ENCODE measurements around the gene CAMK1D. TPM values are rescaled to one million over a fixed set of nuclear protein-coding genes. Genes with fewer than 3 reads are reported as not detected.
A peak's percentile ranks its signal among the peaks of the same experiment; 100 is the strongest.

CAMK1D gene
- polyA plus RNA-seq, 1 donor, result 8.4 TPM

DNA sequence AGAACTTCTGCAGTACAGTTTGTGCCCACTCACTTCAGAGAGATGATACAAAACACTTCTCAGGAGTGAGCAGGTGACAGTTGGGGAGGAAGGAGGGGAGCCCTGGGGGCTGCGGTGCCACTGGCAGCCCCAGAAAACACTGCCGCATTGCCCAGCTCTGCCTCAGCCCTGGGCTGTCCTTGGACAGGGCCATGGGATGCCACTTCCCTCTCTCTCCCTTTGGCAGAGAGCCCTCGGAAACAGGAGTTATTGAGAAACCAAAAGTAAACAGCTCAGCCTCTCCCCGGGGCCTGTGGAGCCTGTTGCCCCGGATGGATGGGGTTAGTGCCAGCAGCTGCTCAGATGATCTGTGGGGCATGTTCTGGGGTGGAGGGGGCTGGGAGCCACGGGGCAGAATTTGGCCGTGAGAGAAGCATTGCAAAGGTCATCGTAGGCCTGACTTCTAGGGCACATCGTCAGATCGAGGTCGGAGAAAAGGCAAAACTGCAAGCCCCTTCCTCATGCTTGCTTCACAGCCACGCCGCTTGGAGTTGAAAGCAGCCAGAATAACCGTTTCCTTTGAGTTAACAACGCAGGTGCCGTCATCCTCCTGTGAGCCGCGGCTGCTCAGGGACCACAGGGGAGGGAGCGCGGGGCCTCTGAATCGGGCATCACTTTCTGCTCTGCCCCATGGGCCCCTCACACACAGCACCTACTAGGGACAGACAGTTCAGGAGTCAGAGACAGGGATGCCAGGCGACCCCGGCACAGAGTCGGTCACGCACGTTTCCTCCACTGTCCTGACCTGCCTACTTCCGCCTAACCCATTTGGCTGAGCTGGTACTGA, 256.4 kb downstream of the CAMK1D start:
- Histone ChIP-seq H3K27me3 (ENCODE audit: control insufficient read depth, insufficient read depth, low read length) (no peaks in the 10 kb centered on the region), H3K9me3 (ENCODE audit: control insufficient read depth, low read depth, low read length) (no peaks in the 10 kb centered on the region), H3K4me3 (ENCODE audit: low read length) (no peak overlapping the region), H3K27ac (ENCODE audit: low read length) (peak overlapping the region; percentile 71), H3K36me3 (ENCODE audit: control insufficient read depth, insufficient read depth, low read length) (peaks cover 2% of the 10 kb centered on the region), H3K4me1 (ENCODE audit: control insufficient read depth, insufficient read depth, low read length) (peaks cover 39% of the 10 kb centered on the region)
- no CpG with 5 or more reads among the region's 27 CpGs for WGBS (ENCODE audit: insufficient coverage, low lambda C conversion rate)
- DNase-seq, result peak; percentile 63 to 89

DNA sequence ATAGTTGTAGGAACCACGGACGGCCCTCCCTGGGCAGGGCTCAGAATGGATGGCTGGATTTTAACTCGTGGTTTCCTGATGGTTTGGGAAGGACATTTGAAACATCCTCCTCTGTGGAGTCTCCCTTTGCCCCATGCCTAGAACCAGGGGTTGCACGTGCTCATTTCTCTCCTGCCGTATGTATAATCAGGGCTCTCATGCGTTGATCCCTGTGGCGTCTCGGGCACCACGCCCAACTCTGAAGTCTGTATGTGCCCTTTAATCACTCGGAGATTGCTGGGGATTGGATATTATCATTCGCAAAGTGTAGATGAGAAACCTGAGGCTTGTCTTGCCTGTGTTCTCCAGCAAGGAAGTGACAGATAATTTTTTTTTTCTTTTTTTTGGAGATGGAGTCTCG, 257.1 kb downstream of the CAMK1D start:
- Histone ChIP-seq H3K9me3 (ENCODE audit: control insufficient read depth, low read depth, low read length) (no peaks in the 10 kb centered on the region), H3K4me1 (ENCODE audit: control insufficient read depth, insufficient read depth, low read length) (peaks cover 39% of the 10 kb centered on the region), H3K27ac (ENCODE audit: low read length) (peak overlapping the region; percentile 71), H3K27me3 (ENCODE audit: control insufficient read depth, insufficient read depth, low read length) (no peaks in the 10 kb centered on the region), H3K36me3 (ENCODE audit: control insufficient read depth, insufficient read depth, low read length) (peaks cover 2% of the 10 kb centered on the region), H3K4me3 (ENCODE audit: low read length) (no peak overlapping the region)
- no CpG with 5 or more reads among the region's 12 CpGs for WGBS (ENCODE audit: insufficient coverage, low lambda C conversion rate)
- DNase-seq, result peak; percentile 42 to 78

- no peak for DNase-seq
- Histone ChIP-seq H3K27ac (ENCODE audit: low read length) (no peak overlapping the region), H3K4me1 (ENCODE audit: control insufficient read depth, insufficient read depth, low read length) (peaks cover 31% of the 10 kb centered on the region), H3K9me3 (ENCODE audit: control insufficient read depth, low read depth, low read length) (no peaks in the 10 kb centered on the region), H3K36me3 (ENCODE audit: control insufficient read depth, insufficient read depth, low read length) (peaks cover 2% of the 10 kb centered on the region), H3K4me3 (ENCODE audit: low read length) (no peak overlapping the region), H3K27me3 (ENCODE audit: control insufficient read depth, insufficient read depth, low read length) (no peaks in the 10 kb centered on the region)
- WGBS (ENCODE audit: insufficient coverage, low lambda C conversion rate), result 60% methylated on average over 1 of the region's 6 CpGs
Measured at GRCh38 chr10:12608761-12609160, 259.4 kb downstream of the CAMK1D start.

- Histone ChIP-seq H3K9me3 (ENCODE audit: control insufficient read depth, low read depth, low read length) (no peaks in the 10 kb centered on the region), H3K4me3 (ENCODE audit: low read length) (no peak overlapping the region), H3K4me1 (ENCODE audit: control insufficient read depth, insufficient read depth, low read length) (peaks cover 25% of the 10 kb centered on the region), H3K27ac (ENCODE audit: low read length) (no peak overlapping the region), H3K27me3 (ENCODE audit: control insufficient read depth, insufficient read depth, low read length) (no peaks in the 10 kb centered on the region), H3K36me3 (ENCODE audit: control insufficient read depth, insufficient read depth, low read length) (peaks cover 2% of the 10 kb centered on the region)
- DNase-seq, result no peak
- WGBS (ENCODE audit: insufficient coverage, low lambda C conversion rate), result no CpG with 5 or more reads among the region's 7 CpGs
Measured at GRCh38 chr10:12609435-12609834, 260.1 kb downstream of the CAMK1D start.

DNA sequence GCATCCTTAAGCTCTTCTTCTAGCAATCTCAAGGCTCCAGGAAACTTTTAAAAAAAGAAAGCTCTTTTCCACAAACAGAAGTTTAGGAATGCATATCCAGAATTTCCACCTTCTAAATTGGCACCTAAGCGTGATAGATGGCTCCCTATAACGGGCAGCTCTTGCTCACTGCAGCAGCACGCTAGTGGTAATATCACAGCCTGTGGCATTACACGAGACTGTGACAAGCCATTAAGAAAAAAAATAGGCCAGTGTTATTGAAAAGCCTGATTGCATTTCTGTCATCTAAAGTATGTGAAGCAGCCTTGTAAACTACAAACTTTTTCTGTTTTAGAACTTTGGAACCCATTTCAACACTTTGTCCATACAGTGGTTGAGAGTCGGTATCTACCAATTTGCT, 263.8 kb downstream of the CAMK1D start:
- H3K36me3 ChIP-seq (ENCODE audit: control insufficient read depth, insufficient read depth, low read length), result peaks cover 2% of the 10 kb centered on the region
- WGBS (ENCODE audit: insufficient coverage, low lambda C conversion rate), result no CpG with 5 or more reads among the region's 5 CpGs

DNA sequence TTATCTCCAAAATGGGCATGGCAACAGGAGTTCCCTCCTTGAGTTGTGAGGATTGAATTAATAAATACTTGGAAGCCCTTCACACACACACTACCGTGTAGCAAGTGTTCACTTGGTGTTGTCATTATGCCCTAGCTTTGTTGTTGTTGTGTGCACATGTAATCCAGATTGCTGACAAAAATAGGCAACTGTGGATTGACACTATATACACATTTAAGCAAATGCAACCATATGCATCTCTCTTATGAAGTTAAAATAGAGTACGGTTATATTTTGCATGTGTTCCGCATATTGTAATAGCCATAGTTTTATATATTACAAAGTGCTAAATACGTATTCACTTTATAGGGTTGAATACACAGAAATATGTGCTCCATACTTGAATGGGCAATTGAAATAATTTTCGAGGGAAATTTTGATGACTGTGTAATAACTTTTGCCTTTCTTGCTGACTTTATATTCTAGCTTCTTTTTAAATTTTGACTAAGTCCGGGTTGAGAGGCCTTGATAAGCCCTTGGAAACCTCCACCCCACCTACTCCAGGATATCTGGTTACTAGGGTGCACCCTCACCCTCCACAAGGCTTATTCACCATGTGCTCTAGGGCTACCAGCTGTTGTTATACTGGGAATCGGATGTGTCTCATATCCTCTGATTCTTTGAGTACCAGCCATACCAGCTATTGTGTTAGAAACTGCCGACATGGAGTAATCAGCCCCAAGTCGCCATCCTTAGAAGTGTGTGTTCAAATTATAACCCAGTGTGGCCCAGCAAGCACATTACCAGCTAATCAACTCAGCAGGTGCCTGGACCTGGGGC, 265.0 kb downstream of the CAMK1D start:
- WGBS (ENCODE audit: insufficient coverage, low lambda C conversion rate), result 80% methylated on average over 3 of the region's 9 CpGs
- no peaks in the 10 kb centered on the region for H3K27me3 ChIP-seq (ENCODE audit: control insufficient read depth, insufficient read depth, low read length)
- H3K36me3 ChIP-seq (ENCODE audit: control insufficient read depth, insufficient read depth, low read length), result peaks cover 2% of the 10 kb centered on the region
- H3K4me3 ChIP-seq (ENCODE audit: low read length), result no peak overlapping the region
- no peak overlapping the region for H3K27ac ChIP-seq (ENCODE audit: low read length)
- H3K9me3 ChIP-seq (ENCODE audit: control insufficient read depth, low read depth, low read length), result no peaks in the 10 kb centered on the region
- DNase-seq, result peak in 1 of 2 donors; percentile 17
- no peaks in the 10 kb centered on the region for H3K4me1 ChIP-seq (ENCODE audit: control insufficient read depth, insufficient read depth, low read length)

More for the DNA sequence above, 263.8 kb downstream of the CAMK1D start:
- Histone ChIP-seq H3K27ac (ENCODE audit: low read length) (no peak overlapping the region), H3K9me3 (ENCODE audit: control insufficient read depth, low read depth, low read length) (no peaks in the 10 kb centered on the region), H3K27me3 (ENCODE audit: control insufficient read depth, insufficient read depth, low read length) (no peaks in the 10 kb centered on the region), H3K4me1 (ENCODE audit: control insufficient read depth, insufficient read depth, low read length) (no peaks in the 10 kb centered on the region), H3K4me3 (ENCODE audit: low read length) (no peak overlapping the region)
- DNase-seq, result no peak

- Histone ChIP-seq H3K4me3 (ENCODE audit: low read length) (no peak overlapping the region), H3K27ac (ENCODE audit: low read length) (no peak overlapping the region), H3K27me3 (ENCODE audit: control insufficient read depth, insufficient read depth, low read length) (no peaks in the 10 kb centered on the region), H3K9me3 (ENCODE audit: control insufficient read depth, low read depth, low read length) (no peaks in the 10 kb centered on the region), H3K36me3 (ENCODE audit: control insufficient read depth, insufficient read depth, low read length) (no peaks in the 10 kb centered on the region), H3K4me1 (ENCODE audit: control insufficient read depth, insufficient read depth, low read length) (no peaks in the 10 kb centered on the region)
- WGBS (ENCODE audit: insufficient coverage, low lambda C conversion rate), result 98% methylated on average over 5 of the region's 17 CpGs
- DNase-seq, result no peak
Measured at GRCh38 chr10:12615296-12616220, 266.2 kb downstream of the CAMK1D start.

- H3K9me3 ChIP-seq (ENCODE audit: control insufficient read depth, low read depth, low read length), result no peaks in the 10 kb centered on the region
- peak in 1 of 2 donors; percentile 27 for DNase-seq
- WGBS (ENCODE audit: insufficient coverage, low lambda C conversion rate), result 61% methylated on average over 2 of the region's 15 CpGs
- no peaks in the 10 kb centered on the region for H3K27me3 ChIP-seq (ENCODE audit: control insufficient read depth, insufficient read depth, low read length)
- no peak overlapping the region for H3K27ac ChIP-seq (ENCODE audit: low read length)
- no peak overlapping the region for H3K4me3 ChIP-seq (ENCODE audit: low read length)
- no peaks in the 10 kb centered on the region for H3K36me3 ChIP-seq (ENCODE audit: control insufficient read depth, insufficient read depth, low read length)
- H3K4me1 ChIP-seq (ENCODE audit: control insufficient read depth, insufficient read depth, low read length), result no peaks in the 10 kb centered on the region
Measured at GRCh38 chr10:12617191-12618175, 268.1 kb downstream of the CAMK1D start.

- H3K27ac ChIP-seq (ENCODE audit: low read length), result no peak overlapping the region
- H3K27me3 ChIP-seq (ENCODE audit: control insufficient read depth, insufficient read depth, low read length), result no peaks in the 10 kb centered on the region
- H3K4me3 ChIP-seq (ENCODE audit: low read length), result no peak overlapping the region
- H3K9me3 ChIP-seq (ENCODE audit: control insufficient read depth, low read depth, low read length), result no peaks in the 10 kb centered on the region
- no peaks in the 10 kb centered on the region for H3K4me1 ChIP-seq (ENCODE audit: control insufficient read depth, insufficient read depth, low read length)
- no peak for DNase-seq
- H3K36me3 ChIP-seq (ENCODE audit: control insufficient read depth, insufficient read depth, low read length), result no peaks in the 10 kb centered on the region
- no CpG with 5 or more reads among the region's 5 CpGs for WGBS (ENCODE audit: insufficient coverage, low lambda C conversion rate)
Measured at GRCh38 chr10:12622016-12622415, 272.7 kb downstream of the CAMK1D start.

All from large intestine (tissue), 3 donors.